Measurements from ENCODE around the gene IL1R1. TPM values are rescaled to one million over a fixed set of nuclear protein-coding genes. Genes with fewer than 3 reads are reported as not detected.

The IL1R1 gene
- total and polyA plus RNA-seq, 10 of the 15 experiments (the other 5 are each of a cell fraction or from before 2014, with no cell fraction given) = 0.17 to 13.2 (median 0.53) TPM

DNA sequence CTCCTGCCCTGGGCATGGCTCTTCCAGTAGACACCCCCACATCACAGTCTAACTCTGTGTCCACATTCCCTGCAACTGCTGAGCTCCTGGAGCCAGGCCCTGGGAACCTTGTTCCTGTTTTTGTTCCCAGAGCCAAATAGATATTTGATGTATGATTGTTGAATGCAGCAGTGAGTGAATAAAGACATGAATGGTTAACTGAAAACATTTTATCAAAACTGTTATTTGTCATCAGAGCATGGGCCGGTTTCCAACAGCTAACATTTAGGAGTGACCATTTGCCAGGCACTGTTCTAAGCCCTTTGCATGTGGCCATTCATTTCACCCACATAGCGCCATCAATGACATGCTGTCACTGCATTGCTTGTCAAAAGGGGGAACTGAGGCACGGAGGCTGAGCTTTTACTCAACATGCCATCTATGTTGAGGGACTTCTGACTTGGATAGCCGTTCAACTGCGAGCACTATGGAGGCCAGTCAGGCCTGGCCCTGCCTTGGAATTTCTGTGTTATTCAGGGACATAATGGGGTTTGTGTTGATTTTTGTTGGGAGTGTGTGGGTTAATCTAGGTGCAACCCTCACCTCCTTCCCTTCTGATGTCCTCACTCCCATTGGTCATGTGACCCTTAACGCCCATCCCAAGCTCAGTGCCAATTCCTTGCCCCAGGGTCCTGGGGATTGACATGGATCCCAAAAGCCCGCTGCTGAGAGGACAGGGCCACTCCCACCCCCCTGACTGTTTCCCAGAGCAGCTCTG lies 12.6 kb downstream of the IL1R1 start:
- H3K27ac ChIP-seq (ENCODE audit: control insufficient read depth, insufficient read depth) = no peak overlapping the region
- POLR2A ChIA-PET = no interaction called here
- H3K27me3 ChIP-seq (replicated peaks in 1 of 2; ENCODE audit: control insufficient read depth in 2 of 2, insufficient read depth in 2 of 2, low read length in 1 of 2) = no peaks in the 10 kb centered on the region
- SMC1A ChIA-PET (ENCODE audit: uncharacterized antibody, unreplicated experiment) = interaction anchor here (0.6 to 3.9 kb wide), 5 partner anchors 12 to 129 kb away, joined by 3 to 28 read pairs (median 3); no protein-coding TSS in a partner anchor
- no peak for FAIRE-seq
- intact Hi-C loops (cut with micrococcal nuclease; ENCODE audit: unreplicated experiment) (no loop called here), in situ Hi-C loops (cut with MboI) (no loop called here)
- WGBS (ENCODE audit: insufficient coverage, insufficient replicate concordance, low lambda C conversion rate, missing lambda C conversion rate) = 18% methylated on average over 7 of the region's 7 CpGs
- H3K36me3 ChIP-seq (ENCODE audit: control insufficient read depth in 2 of 2, insufficient read depth in 2 of 2, low read length in 1 of 2) = peaks cover 0 to 2% of the 10 kb centered on the region in 2 experiments; a peak in 2 of 4 replicates
- no peaks in the 10 kb centered on the region for H3K4me1 ChIP-seq (ENCODE audit: control insufficient read depth, insufficient read depth, low read length)
- no peaks in the 10 kb centered on the region; the same call in 2 of the 3 replicates for H3K9me3 ChIP-seq (replicated peaks; ENCODE audit: control insufficient read depth, insufficient read depth, low read length)
- H4K20me1 ChIP-seq (ENCODE audit: control insufficient read depth, insufficient read depth) = no peaks in the 10 kb centered on the region
- H3K4me2 ChIP-seq (ENCODE audit: control insufficient read depth, insufficient read depth) = no peak overlapping the region
- H3K4me3 ChIP-seq = no peak overlapping the region
- no peak overlapping the region for H2AFZ ChIP-seq (ENCODE audit: control insufficient read depth, low read depth, low read length)
- RAD21 ChIA-PET (ENCODE audit: unreplicated experiment) = interaction anchor here (0.7 kb wide), 1 partner anchor 129 kb away, joined by 3 read pairs; no protein-coding TSS in a partner anchor
- DNase-seq (ENCODE audit: low read depth, low spot score) = no peak
- no peaks in the 10 kb centered on the region for H3K79me2 ChIP-seq (ENCODE audit: control insufficient read depth, insufficient read depth, low read length)
- CTCF ChIA-PET = interaction anchor here (1.0 to 5.1 kb wide), 2 partner anchors 11 to 135 kb away, joined by 6 to 19 read pairs; no protein-coding TSS in a partner anchor
- no peak for ATAC-seq
- BruUV-seq (replicated peaks) = no TSS peak
- no peak overlapping the region for H3K9ac ChIP-seq (ENCODE audit: control insufficient read depth, insufficient read depth, low read length)
- TF ChIP-seq, protein P1, sequence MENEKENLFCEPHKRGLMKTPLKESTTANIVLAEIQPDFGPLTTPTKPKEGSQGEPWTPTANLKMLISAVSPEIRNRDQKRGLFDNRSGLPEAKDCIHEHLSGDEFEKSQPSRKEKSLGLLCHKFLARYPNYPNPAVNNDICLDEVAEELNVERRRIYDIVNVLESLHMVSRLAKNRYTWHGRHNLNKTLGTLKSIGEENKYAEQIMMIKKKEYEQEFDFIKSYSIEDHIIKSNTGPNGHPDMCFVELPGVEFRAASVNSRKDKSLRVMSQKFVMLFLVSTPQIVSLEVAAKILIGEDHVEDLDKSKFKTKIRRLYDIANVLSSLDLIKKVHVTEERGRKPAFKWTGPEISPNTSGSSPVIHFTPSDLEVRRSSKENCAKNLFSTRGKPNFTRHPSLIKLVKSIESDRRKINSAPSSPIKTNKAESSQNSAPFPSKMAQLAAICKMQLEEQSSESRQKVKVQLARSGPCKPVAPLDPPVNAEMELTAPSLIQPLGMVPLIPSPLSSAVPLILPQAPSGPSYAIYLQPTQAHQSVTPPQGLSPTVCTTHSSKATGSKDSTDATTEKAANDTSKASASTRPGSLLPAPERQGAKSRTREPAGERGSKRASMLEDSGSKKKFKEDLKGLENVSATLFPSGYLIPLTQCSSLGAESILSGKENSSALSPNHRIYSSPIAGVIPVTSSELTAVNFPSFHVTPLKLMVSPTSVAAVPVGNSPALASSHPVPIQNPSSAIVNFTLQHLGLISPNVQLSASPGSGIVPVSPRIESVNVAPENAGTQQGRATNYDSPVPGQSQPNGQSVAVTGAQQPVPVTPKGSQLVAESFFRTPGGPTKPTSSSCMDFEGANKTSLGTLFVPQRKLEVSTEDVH (IDR thresholded peaks at IDR 0.05; ENCODE audit: low read depth, partially characterized antibody) = no peak
- TF ChIP-seq TARDBP (IDR thresholded peaks at IDR 0.05; ENCODE audit: borderline replicate concordance) (no peak), SMC3 (IDR thresholded peaks at IDR 0.05; ENCODE audit: borderline replicate concordance, low read length) (no peak), SUZ12 (IDR thresholded peaks at IDR 0.05; ENCODE audit: unreplicated experiment) (no peak), WRNIP1 (IDR thresholded peaks at IDR 0.05; ENCODE audit: borderline replicate concordance, low read depth, low read length) (no peak), RCOR1 (conservative IDR thresholded peaks at IDR 0.05; ENCODE audit: low read depth, low read length) (no peak)
- TF ChIP-seq, protein P2, sequence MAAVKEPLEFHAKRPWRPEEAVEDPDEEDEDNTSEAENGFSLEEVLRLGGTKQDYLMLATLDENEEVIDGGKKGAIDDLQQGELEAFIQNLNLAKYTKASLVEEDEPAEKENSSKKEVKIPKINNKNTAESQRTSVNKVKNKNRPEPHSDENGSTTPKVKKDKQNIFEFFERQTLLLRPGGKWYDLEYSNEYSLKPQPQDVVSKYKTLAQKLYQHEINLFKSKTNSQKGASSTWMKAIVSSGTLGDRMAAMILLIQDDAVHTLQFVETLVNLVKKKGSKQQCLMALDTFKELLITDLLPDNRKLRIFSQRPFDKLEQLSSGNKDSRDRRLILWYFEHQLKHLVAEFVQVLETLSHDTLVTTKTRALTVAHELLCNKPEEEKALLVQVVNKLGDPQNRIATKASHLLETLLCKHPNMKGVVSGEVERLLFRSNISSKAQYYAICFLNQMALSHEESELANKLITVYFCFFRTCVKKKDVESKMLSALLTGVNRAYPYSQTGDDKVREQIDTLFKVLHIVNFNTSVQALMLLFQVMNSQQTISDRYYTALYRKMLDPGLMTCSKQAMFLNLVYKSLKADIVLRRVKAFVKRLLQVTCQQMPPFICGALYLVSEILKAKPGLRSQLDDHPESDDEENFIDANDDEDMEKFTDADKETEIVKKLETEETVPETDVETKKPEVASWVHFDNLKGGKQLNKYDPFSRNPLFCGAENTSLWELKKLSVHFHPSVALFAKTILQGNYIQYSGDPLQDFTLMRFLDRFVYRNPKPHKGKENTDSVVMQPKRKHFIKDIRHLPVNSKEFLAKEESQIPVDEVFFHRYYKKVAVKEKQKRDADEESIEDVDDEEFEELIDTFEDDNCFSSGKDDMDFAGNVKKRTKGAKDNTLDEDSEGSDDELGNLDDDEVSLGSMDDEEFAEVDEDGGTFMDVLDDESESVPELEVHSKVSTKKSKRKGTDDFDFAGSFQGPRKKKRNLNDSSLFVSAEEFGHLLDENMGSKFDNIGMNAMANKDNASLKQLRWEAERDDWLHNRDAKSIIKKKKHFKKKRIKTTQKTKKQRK (IDR thresholded peaks at IDR 0.05; ENCODE audit: low read depth, low read length) = no peak
- TF ChIP-seq, protein P3, sequence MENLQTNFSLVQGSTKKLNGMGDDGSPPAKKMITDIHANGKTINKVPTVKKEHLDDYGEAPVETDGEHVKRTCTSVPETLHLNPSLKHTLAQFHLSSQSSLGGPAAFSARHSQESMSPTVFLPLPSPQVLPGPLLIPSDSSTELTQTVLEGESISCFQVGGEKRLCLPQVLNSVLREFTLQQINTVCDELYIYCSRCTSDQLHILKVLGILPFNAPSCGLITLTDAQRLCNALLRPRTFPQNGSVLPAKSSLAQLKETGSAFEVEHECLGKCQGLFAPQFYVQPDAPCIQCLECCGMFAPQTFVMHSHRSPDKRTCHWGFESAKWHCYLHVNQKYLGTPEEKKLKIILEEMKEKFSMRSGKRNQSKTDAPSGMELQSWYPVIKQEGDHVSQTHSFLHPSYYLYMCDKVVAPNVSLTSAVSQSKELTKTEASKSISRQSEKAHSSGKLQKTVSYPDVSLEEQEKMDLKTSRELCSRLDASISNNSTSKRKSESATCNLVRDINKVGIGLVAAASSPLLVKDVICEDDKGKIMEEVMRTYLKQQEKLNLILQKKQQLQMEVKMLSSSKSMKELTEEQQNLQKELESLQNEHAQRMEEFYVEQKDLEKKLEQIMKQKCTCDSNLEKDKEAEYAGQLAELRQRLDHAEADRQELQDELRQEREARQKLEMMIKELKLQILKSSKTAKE (IDR thresholded peaks at IDR 0.05; ENCODE audit: low read depth, poor library complexity, severe bottlenecking) = no peak
